ENCODE measurements around the gene PKDREJ. TPM values are rescaled to one million over a fixed set of nuclear protein-coding genes. Genes with fewer than 3 reads are reported as not detected.

Gene PKDREJ
- total RNA-seq, 4 donors from 2014 or later, result 0.11 to 0.19 TPM; not detected in 2

- DNase-seq, result no peak
- 90% methylated on average over 14 of the region's 33 CpGs; no CpG with 5 or more reads in 1 of the 2 donors for WGBS, 2 donors
- no peak overlapping the region for H3K27ac ChIP-seq
- TF ChIP-seq POLR2A (IDR thresholded peaks at IDR 0.05), result no peak
- no peak for TF ChIP-seq CTCF (IDR thresholded peaks at IDR 0.05)
- intact Hi-C loops (cut with DNase I), result no loop called here
- peaks cover 0 to 7% (median 0%) of the 10 kb centered on the region in 3 donors for H3K9me3 ChIP-seq
- H3K4me3 ChIP-seq, result no peak overlapping the region
- peaks cover 0 to 21% (median 10%) of the 10 kb centered on the region in 3 donors for H3K4me1 ChIP-seq
- H3K27me3 ChIP-seq, result no peaks in the 10 kb centered on the region
- H3K36me3 ChIP-seq, result peaks cover 4 to 91% (median 8%) of the 10 kb centered on the region in 3 donors
Observed at GRCh38 chr22:46289244-46289891, 26.2 kb upstream of the PKDREJ start.

- H3K4me3 ChIP-seq, result peak overlapping the region in 1 of 4 donors; percentile 52
- H3K4me1 ChIP-seq, result peaks cover 0 to 21% (median 10%) of the 10 kb centered on the region in 3 donors
- peak overlapping the region in 2 of 4 donors; percentile 44 to 53 for H3K27ac ChIP-seq
- H3K9me3 ChIP-seq, result peaks cover 0 to 7% (median 0%) of the 10 kb centered on the region in 3 donors
- no peak for TF ChIP-seq POLR2A (IDR thresholded peaks at IDR 0.05)
- TF ChIP-seq CTCF (IDR thresholded peaks at IDR 0.05), result no peak
- no peak for DNase-seq
- intact Hi-C loops (cut with DNase I), result no loop called here
- peaks cover 4 to 97% (median 8%) of the 10 kb centered on the region in 3 donors for H3K36me3 ChIP-seq
- whole genome bisulfite sequencing, 2 donors, result 93% methylated on average over 3 of the region's 7 CpGs; no CpG with 5 or more reads in 1 of the 2 donors
- H3K27me3 ChIP-seq, result no peaks in the 10 kb centered on the region
Observed at GRCh38 chr22:46288846-46289243, 25.7 kb upstream of the PKDREJ start.

GRCh38 chr22:46287873-46288751, 25.0 kb upstream of the PKDREJ start:
- intact Hi-C loops (cut with DNase I), result no loop called here
- TF ChIP-seq POLR2A (IDR thresholded peaks at IDR 0.05), result no peak
- no peak for TF ChIP-seq CTCF (IDR thresholded peaks at IDR 0.05)
- DNase-seq, result peak; percentile 36
- H3K27me3 ChIP-seq, result no peaks in the 10 kb centered on the region
- H3K9me3 ChIP-seq, result peaks cover 0 to 7% (median 0%) of the 10 kb centered on the region in 3 donors
- 76 to 81% methylated on average over 10 to 14 of the region's 24 CpGs for WGBS, 2 donors
- H3K36me3 ChIP-seq, result peaks cover 4 to 98% (median 8%) of the 10 kb centered on the region in 3 donors
- H3K4me3 ChIP-seq, result peak overlapping the region in 3 of 4 donors; percentile 18 to 52 (median 21)
- peak overlapping the region in 3 of 4 donors; percentile 36 to 53 (median 49) for H3K27ac ChIP-seq
- H3K4me1 ChIP-seq, result peaks cover 0 to 18% (median 10%) of the 10 kb centered on the region in 3 donors

GRCh38 chr22:46286941-46287872, 24.1 kb upstream of the PKDREJ start:
- Histone ChIP-seq H3K27ac (peak overlapping the region in 3 of 4 donors; percentile 36 to 53 (median 49)), H3K4me3 (peak overlapping the region in 2 of 4 donors; percentile 21 to 52), H3K4me1 (peaks cover 0 to 18% (median 10%) of the 10 kb centered on the region in 3 donors), H3K9me3 (peaks cover 0 to 5% (median 0%) of the 10 kb centered on the region in 3 donors), H3K36me3 (peaks cover under 1 to 98% (median 2%) of the 10 kb centered on the region in 3 donors), H3K27me3 (no peaks in the 10 kb centered on the region)
- TF ChIP-seq POLR2A (IDR thresholded peaks at IDR 0.05) (no peak), CTCF (IDR thresholded peaks at IDR 0.05) (no peak)
- 91% methylated on average over 7 of the region's 15 CpGs; no CpG with 5 or more reads in 1 of the 2 donors for whole genome bisulfite sequencing, 2 donors
- intact Hi-C loops (cut with DNase I), result no loop called here
- DNase-seq, result no peak
